ENCODE data around the gene DHRS4L2. TPM values are rescaled to one million over a fixed set of nuclear protein-coding genes. Genes with fewer than 3 reads are reported as not detected.
"Not testable (repeated sequence)": the region's sequence is repeated elsewhere in the genome, so short reads cannot be mapped to it uniquely, and the experiment has no call there.

DHRS4L2 gene
- total RNA-seq, 1 donor from 2014 or later = 9.5 TPM

- not testable (repeated sequence) for DNase-seq (ENCODE audit: low read depth in 2 of 2)
These were observed 30.2 kb downstream of the DHRS4L2 start for GRCh38 chr14:24018978-24019377.

GRCh38 chr14:24019944-24020343 is 31.2 kb downstream of the DHRS4L2 start:
- not testable (repeated sequence) for DNase-seq (ENCODE audit: low read depth in 2 of 2)

GRCh38 chr14:24020520-24020919 is 31.8 kb downstream of the DHRS4L2 start:
- DNase-seq (ENCODE audit: low read depth in 2 of 2) = not testable (repeated sequence)

GRCh38 chr14:24024939-24025418 is 36.2 kb downstream of the DHRS4L2 start:
- not testable (repeated sequence) for DNase-seq (ENCODE audit: low read depth in 2 of 2)

- not testable (repeated sequence) for DNase-seq (ENCODE audit: low read depth in 2 of 2)
These were observed 41.0 kb downstream of the DHRS4L2 start for GRCh38 chr14:24029687-24030086.

- not testable (repeated sequence) for DNase-seq (ENCODE audit: low read depth in 2 of 2)
These were observed 42.6 kb downstream of the DHRS4L2 start for GRCh38 chr14:24031331-24031730.

- no peak for DNase-seq (ENCODE audit: low read depth in 2 of 2)
These were observed 44.1 kb downstream of the DHRS4L2 start for GRCh38 chr14:24032727-24033418.

GRCh38 chr14:24035769-24036168 is 47.0 kb downstream of the DHRS4L2 start:
- DNase-seq (ENCODE audit: low read depth in 2 of 2) = not testable (repeated sequence)

- DNase-seq (ENCODE audit: low read depth in 2 of 2) = peak; percentile 70 to 79
These were observed 47.6 kb downstream of the DHRS4L2 start for GRCh38 chr14:24036169-24036962.

GRCh38 chr14:24036963-24037657 is 48.4 kb downstream of the DHRS4L2 start:
- DNase-seq (ENCODE audit: low read depth in 2 of 2) = not testable (repeated sequence)

- DNase-seq (ENCODE audit: low read depth in 2 of 2) = no peak
These were observed 48.9 kb downstream of the DHRS4L2 start for GRCh38 chr14:24037658-24038037.

- no peak for DNase-seq (ENCODE audit: low read depth in 2 of 2)
These were observed 50.0 kb downstream of the DHRS4L2 start for GRCh38 chr14:24038686-24039085.

- no peak for DNase-seq (ENCODE audit: low read depth in 2 of 2)
These were observed 52.0 kb downstream of the DHRS4L2 start for GRCh38 chr14:24040692-24041091.

- DNase-seq (ENCODE audit: low read depth in 2 of 2) = no peak
These were observed 54.0 kb downstream of the DHRS4L2 start for GRCh38 chr14:24042746-24043145.

GRCh38 chr14:24049002-24049401 is 60.3 kb downstream of the DHRS4L2 start:
- not testable (repeated sequence) for DNase-seq (ENCODE audit: low read depth in 2 of 2)

- DNase-seq (ENCODE audit: low read depth in 2 of 2) = not testable (repeated sequence)
These were observed 62.0 kb downstream of the DHRS4L2 start for GRCh38 chr14:24050753-24051152.

GRCh38 chr14:24051176-24051788 is 62.6 kb downstream of the DHRS4L2 start:
- no peak for DNase-seq (ENCODE audit: low read depth in 2 of 2)

GRCh38 chr14:24051789-24052655 is 63.3 kb downstream of the DHRS4L2 start, which contains the start of gene CARMIL3:
Gene CARMIL3, plus strand, starts transcription at chr14:24052009. Its CDS starts 145 bp downstream, at chr14:24052154.
- DNase-seq (ENCODE audit: low read depth in 2 of 2) = peak; percentile 47 to 65

- DNase-seq (ENCODE audit: low read depth in 2 of 2) = no peak
These were observed 64.2 kb downstream of the DHRS4L2 start for GRCh38 chr14:24052656-24053547.
